GM12874 (cell line): Measurements from ENCODE around the gene ACOT7.

Experiments
- TF ChIP-seq, protein P1 (sequence below): IDR thresholded peaks from 2 replicates; pipeline ENCODE4 v1.5.1; 2011; ENCODE audit warnings: low read depth, mild to moderate bottlenecking, control low read depth, low read length, moderate library complexity; ENCODE audit not compliant: insufficient read depth

Gene ACOT7

DNA sequence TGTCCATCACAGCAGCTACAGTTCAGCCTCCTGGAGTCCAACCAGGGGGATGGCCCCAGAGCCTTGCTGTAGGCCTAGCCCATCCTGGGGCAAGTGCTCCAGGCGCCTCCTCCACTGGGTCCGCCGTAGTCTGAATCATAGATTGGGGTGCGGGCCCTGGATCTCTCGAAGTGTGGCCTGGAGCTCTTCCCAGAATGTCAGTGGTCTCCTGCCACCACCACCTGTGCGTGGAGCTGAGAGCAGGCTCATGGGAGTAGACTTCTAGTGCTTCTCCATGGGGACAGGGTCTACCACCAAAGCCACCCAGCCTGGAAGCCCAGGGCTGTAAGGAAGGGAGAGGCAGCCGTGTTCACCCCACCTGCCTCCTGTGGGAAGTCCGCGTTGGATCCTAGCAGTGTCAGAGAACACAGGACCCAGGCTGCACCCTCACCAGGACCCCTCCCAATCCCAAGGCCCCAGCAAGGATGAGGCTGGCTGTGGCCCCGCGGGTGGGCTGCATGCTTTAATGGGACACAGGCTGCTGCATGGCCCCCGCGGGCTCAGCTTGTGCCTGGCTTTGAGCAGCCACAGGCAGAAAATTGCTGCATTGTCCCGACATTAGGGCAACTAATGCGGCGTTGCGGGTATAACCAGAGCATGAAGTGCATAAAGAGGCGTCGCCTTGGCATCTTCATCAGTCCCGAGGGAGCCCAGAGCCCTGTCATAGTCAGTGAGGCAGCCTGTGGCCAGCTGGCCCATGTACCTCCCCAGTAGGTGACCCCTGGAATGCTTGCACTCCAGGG lies 150.3 kb downstream of the ACOT7 start:
- TF ChIP-seq, protein P1, sequence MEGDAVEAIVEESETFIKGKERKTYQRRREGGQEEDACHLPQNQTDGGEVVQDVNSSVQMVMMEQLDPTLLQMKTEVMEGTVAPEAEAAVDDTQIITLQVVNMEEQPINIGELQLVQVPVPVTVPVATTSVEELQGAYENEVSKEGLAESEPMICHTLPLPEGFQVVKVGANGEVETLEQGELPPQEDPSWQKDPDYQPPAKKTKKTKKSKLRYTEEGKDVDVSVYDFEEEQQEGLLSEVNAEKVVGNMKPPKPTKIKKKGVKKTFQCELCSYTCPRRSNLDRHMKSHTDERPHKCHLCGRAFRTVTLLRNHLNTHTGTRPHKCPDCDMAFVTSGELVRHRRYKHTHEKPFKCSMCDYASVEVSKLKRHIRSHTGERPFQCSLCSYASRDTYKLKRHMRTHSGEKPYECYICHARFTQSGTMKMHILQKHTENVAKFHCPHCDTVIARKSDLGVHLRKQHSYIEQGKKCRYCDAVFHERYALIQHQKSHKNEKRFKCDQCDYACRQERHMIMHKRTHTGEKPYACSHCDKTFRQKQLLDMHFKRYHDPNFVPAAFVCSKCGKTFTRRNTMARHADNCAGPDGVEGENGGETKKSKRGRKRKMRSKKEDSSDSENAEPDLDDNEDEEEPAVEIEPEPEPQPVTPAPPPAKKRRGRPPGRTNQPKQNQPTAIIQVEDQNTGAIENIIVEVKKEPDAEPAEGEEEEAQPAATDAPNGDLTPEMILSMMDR, result no peak

DNA sequence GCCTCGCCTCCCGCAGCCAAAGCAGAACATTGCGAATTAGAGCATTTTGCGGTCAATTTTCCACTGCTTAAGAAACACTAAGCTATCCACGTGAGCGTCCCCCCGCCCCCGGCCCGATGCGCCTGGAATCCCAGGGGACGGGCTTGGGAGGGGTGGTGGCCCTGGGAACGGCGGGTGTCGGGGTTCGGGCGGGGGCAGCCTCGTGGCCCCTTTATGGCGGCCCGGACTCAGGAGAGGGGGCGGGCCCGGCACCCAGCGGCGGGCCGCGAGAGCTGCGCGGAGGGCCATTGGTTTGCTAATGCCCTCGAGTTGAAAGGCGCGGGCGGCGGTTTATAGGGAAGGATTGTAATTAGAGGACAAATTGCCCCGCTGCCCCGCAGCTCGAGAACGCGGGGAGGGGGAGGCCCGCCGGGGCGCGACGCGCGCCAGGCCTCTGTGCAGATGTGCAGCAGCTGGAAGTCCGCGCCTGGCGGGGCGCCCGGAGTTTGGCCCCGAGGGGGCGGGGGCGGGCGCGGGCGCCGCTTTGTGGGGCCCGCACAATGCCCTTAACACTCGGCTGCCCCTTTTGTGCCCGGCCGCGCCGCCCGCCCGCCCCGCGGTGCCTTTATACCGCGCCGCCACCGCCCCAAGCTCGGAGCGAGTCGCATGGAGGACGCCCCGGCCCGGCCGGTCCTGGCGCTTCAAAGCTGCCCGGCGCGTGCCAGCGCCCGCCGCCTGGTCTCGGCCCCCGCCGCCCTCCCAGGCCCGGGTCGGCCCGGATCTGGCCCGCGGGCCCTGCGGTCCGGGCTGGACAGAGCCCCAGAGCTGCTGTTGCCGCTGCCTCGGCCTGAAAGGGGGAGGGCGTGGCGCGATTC lies 151.5 kb downstream of the ACOT7 start:
- TF ChIP-seq, protein P1, result no peak

DNA sequence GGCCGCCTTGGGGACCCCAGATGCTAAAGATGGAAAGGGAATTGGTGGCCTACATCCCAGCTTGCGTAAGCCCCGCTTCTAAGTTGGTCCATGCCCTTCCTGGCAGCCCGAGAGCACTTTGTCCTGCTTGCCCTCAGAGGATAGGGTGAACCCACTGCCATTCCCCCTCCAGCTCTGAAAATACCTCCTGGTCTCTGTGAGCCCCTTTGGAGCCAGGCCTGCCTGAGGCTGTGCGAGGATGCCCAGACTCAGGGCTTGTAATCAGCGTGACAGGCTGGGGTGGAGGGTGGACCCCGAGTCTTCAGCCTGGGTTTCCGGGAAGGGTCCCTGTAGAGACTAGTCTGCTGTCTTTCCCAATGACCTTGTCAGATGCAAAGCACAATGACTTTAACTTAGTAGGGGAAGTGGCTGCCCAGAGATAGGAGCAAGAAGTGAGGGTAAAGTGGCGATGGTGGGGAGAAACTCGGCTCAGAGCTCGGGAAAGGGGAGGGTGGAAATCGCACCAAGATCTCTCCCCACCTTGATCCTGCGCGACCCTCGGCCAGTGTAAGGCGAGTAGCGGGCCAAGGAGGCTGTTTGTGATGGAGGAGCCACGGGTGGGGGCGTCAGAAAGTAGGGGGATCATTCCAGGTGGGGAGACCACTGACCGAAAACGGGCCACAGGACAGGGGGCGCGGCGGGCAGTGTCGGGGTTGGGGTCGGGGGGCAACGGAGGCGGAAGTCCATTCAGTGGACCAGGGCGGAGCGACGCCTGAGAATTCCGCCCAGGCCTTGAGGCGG lies 152.3 kb downstream of the ACOT7 start:
- TF ChIP-seq, protein P1, result no peak

DNA sequence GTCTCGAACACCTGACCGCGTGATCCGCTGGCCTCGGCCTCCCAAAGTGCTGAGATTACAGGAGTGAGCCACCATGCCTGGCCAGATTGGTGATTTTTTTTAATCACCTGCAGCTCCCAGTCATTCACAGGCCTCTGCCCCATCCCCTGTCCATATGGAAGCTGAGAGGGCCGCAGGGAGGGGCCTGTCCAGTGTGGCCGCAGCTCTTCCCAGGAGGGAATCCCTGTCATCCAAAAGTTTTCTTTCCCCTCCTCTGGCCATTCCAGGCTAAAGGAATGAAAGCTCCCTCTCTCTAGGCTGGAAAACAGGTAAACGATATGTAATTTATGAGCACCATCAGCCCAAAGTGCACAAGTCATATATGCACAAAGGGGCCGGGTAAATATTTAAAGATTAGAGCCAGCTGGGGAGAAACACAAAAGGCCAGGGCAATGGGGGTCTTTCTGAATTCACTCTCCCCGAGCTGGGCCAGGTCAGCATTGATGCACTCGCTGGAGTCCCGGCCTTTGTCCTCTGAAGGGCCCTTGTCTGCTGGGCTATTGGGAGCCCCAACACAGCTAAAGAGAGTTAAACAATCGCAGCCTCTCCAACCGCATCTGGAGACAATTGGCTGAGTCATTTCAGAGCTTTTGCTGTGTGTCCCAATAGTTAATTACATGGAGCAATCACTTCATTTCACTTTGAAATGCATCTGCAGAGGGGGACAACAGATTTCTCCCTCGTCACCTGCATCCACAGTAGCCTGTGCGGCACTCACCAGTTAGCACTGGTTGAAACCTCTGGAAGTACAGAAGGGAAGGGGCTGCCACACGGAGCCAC lies 153.4 kb downstream of the ACOT7 start:
- TF ChIP-seq, protein P1, result no peak

DNA sequence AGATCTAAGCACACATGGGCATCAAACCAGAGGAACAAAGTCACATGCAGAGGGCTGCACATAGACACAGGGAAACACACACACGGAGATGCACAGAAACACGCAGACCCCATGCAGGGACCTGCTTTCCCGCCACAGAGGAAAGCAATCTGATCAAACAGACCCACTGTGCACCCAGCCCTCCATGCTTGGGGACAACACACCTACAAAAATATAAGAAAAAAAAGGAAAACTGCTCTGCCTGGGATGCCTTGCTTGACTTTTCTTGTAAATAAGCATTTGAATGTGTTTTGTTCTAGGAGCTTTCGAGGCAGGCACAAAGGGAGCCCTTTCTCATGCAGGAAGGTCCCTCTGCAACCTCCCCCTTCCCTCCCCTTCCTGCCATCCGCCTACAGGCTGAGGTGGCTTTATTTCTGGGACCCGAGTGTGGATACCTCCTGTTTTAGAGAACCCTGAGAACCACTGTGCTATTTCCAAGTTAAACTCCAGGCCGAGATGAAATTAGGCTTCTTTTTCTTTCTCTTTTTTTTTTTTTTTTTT lies 154.3 kb downstream of the ACOT7 start:
- TF ChIP-seq, protein P1, result no peak

DNA sequence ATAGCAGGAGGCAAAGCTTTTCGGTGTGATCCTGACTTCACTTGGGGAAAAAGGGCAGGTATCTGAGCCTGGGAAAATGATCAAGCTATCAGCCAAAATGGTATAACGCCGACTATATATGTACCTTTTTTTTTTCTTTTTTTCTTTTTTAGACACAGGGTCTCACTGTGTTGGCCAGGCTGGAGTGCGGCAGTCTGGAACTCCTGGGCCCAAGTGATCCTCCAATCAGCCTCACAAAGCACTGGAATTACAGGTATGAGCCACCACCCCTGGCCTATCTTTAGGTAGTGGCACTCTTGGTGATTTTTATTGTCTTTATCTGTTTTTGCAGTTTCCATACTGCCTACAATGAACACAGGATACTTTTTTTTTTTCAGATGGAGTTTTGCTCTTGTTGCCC lies 156.5 kb downstream of the ACOT7 start:
- TF ChIP-seq, protein P1, result no peak
